Measurements from ENCODE around the gene CCNT2.

The CCNT2 gene

GRCh38 chr2:134936691-134937090 is 18.1 kb downstream of the CCNT2 start:
- TF ChIP-seq GATA3 (IDR thresholded peaks at IDR 0.05; ENCODE audit: low read depth, low read length), result no peak
- no peak for TF ChIP-seq GATA2 (IDR thresholded peaks at IDR 0.05; ENCODE audit: low read depth, low read length)

GRCh38 chr2:134943540-134943939 is 24.9 kb downstream of the CCNT2 start:
- no peak for TF ChIP-seq GATA2 (IDR thresholded peaks at IDR 0.05; ENCODE audit: low read depth, low read length)
- TF ChIP-seq GATA3 (IDR thresholded peaks at IDR 0.05; ENCODE audit: low read depth, low read length), result no peak

- TF ChIP-seq GATA2 (IDR thresholded peaks at IDR 0.05; ENCODE audit: low read depth, low read length) (no peak), GATA3 (IDR thresholded peaks at IDR 0.05; ENCODE audit: low read depth, low read length) (no peak)
These were observed 26.4 kb downstream of the CCNT2 start for GRCh38 chr2:134944975-134945374.

DNA sequence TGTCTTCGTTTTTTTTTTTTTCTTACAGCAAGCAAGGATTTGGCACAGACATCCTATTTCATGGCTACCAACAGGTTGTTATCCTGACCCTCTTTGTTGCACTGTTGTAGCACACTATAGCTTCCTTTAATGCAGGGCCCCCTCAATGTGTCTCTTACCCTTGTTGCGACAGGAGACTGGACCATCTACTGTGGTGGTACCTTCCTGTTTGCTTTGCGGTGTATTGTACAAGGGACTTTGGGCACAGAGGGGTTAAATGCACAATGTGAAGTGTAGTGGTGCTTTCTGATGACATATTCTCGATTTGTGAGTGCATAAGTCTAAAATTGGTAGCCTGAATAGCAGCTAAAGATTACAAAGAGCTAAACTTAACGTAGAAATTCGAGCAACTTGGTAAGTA is 27.5 kb downstream of the CCNT2 start:
- TF ChIP-seq GATA3 (IDR thresholded peaks at IDR 0.05; ENCODE audit: low read depth, low read length) (no peak), GATA2 (IDR thresholded peaks at IDR 0.05; ENCODE audit: low read depth, low read length) (no peak)

- TF ChIP-seq GATA3 (IDR thresholded peaks at IDR 0.05; ENCODE audit: low read depth, low read length) (no peak), GATA2 (IDR thresholded peaks at IDR 0.05; ENCODE audit: low read depth, low read length) (no peak)
These were observed 31.5 kb downstream of the CCNT2 start for GRCh38 chr2:134949981-134950708.

DNA sequence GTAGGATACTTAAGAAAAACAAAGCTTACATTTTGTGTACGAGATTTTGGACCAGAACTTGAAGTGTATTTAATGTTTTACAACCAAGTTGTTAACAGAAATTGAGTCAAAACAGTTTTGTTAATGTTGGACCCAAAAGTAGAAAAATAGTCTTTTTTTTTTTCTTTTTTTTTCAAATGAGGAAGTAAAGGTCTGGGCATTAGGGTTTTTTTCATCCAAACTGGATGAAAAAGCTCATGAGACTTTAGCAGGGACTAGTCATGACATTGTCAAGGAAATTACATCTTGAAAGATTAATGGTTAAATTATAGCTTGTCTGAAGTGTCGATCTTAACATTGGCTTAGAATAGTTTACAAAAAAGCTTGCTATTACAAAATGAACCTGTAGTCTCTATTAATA is 32.3 kb downstream of the CCNT2 start:
- no peak for TF ChIP-seq GATA3 (IDR thresholded peaks at IDR 0.05; ENCODE audit: low read depth, low read length)
- TF ChIP-seq GATA2 (IDR thresholded peaks at IDR 0.05; ENCODE audit: low read depth, low read length), result no peak

- no peak for TF ChIP-seq GATA2 (IDR thresholded peaks at IDR 0.05; ENCODE audit: low read depth, low read length)
- TF ChIP-seq GATA3 (IDR thresholded peaks at IDR 0.05; ENCODE audit: low read depth, low read length), result no peak
These were observed 34.0 kb downstream of the CCNT2 start for GRCh38 chr2:134952608-134953007.

DNA sequence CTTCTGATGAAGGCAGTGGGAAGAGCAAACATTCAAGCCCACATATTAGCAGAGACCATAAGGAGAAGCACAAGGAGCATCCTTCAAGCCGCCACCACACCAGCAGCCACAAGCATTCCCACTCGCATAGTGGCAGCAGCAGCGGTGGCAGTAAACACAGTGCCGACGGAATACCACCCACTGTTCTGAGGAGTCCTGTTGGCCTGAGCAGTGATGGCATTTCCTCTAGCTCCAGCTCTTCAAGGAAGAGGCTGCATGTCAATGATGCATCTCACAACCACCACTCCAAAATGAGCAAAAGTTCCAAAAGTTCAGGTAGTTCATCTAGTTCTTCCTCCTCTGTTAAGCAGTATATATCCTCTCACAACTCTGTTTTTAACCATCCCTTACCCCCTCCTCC is 35.4 kb downstream of the CCNT2 start:
- TF ChIP-seq GATA2 (IDR thresholded peaks at IDR 0.05; ENCODE audit: low read depth, low read length), result no peak
- no peak for TF ChIP-seq GATA3 (IDR thresholded peaks at IDR 0.05; ENCODE audit: low read depth, low read length)

DNA sequence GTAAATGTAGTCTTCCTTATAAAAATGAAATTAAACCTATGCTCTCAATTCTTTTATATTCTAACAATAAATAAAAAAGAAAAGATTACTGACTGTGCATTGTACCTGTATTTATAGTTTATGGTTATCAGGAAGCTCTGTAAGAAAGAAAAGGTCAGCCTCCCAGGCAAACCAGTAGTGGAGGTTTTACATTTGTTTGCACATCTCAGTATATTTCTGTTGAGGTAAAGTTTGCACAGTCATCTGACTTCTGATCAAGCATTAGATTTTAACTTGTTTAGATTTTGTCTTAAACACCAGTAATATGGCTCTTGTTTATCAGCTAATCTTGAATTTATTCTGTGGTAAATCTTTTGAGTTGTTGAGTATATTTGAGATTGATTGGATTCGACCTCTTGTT is 37.1 kb downstream of the CCNT2 start:
- TF ChIP-seq GATA2 (IDR thresholded peaks at IDR 0.05; ENCODE audit: low read depth, low read length) (no peak), GATA3 (IDR thresholded peaks at IDR 0.05; ENCODE audit: low read depth, low read length) (no peak)

GRCh38 chr2:134957477-134957876 is 38.9 kb downstream of the CCNT2 start:
- no peak for TF ChIP-seq GATA2 (IDR thresholded peaks at IDR 0.05; ENCODE audit: low read depth, low read length)
- no peak for TF ChIP-seq GATA3 (IDR thresholded peaks at IDR 0.05; ENCODE audit: low read depth, low read length)

- TF ChIP-seq GATA2 (IDR thresholded peaks at IDR 0.05; ENCODE audit: low read depth, low read length) (no peak), GATA3 (IDR thresholded peaks at IDR 0.05; ENCODE audit: low read depth, low read length) (no peak)
These were observed 54.9 kb downstream of the CCNT2 start for GRCh38 chr2:134973241-134974138.

DNA sequence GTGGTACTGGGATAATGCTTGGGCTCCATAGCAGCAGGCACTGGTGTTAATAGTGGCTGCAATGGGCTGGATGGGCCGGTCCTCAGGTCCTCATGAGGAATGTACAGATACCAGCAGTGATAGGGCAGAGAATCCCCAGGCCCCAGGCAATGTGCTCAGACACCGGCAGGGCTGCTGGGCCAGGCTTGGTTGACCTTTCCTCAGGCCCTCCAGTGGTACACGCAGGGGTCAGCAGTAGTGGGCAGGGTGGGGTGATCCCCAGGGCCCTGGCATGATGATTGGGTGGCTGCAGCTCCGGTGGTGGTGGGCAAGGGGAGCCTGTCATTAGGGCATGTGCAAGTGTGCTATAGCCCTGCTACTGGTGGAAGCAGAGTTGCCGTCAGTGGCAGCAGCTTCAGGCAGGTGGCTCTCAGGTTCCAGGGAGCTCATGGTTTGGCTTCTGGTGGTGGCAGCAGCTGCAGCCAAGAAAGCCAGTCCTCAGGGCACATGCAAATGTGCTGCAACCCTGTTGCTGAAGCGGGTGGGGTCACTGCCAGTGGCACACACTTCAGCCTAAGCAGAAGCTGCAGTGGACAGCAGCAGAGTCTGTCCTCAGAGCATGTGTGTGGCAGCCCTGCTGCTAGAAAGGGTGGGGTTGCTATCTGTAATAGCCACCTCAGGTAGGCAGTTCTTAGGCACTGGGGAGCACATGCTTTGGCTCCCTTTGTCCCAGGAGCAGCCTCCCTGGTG is 56.8 kb downstream of the CCNT2 start:
- TF ChIP-seq GATA3 (IDR thresholded peaks at IDR 0.05; ENCODE audit: low read depth, low read length) (no peak), GATA2 (IDR thresholded peaks at IDR 0.05; ENCODE audit: low read depth, low read length) (no peak)

DNA sequence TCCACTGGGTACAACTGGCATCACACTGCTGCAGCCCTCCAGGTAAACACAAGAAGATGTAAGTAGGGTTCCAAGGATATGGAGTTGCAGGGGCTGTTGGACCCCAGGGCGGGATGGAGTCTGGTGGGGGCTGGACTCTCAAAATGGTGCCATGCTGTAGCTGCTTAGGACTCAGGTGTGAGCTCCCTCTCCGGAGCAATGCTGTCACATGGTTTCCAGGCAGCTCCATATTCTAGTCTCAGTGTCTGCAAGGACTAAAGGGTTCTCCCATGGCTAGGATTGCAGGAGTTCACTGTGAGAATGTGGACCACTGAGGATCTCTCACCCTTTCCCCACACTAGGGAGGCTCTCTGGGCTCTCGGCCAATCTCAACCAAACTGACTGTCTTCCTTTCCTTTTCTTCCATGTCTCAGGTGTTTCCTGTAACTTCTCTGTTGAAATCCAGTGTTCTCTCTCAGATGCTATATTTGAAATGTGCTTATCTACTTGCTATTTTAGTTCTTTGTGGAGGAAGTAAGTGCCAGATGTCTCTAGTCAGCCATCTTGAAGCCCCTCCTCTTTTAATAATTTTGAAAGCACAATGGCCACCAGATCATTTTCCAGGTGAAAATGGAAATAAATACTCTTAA is 57.6 kb downstream of the CCNT2 start:
- TF ChIP-seq GATA2 (IDR thresholded peaks at IDR 0.05; ENCODE audit: low read depth, low read length) (no peak), GATA3 (IDR thresholded peaks at IDR 0.05; ENCODE audit: low read depth, low read length) (no peak)

GRCh38 chr2:134979221-134979620 is 60.6 kb downstream of the CCNT2 start:
- TF ChIP-seq GATA2 (IDR thresholded peaks at IDR 0.05; ENCODE audit: low read depth, low read length) (no peak), GATA3 (IDR thresholded peaks at IDR 0.05; ENCODE audit: low read depth, low read length) (no peak)
